GM18520 (cell line): Measurements from ENCODE around the gene BIRC7.
"Not testable (repeated sequence)": the region's sequence is repeated elsewhere in the genome, so short reads cannot be mapped to it uniquely, and the experiment has no call there.

Experiments
- ATAC-seq: cut with Tn5 transposase; IDR thresholded peaks from one replicate; pipeline ENCODE4 v1.9.1; 2021; ENCODE audit not compliant: unreplicated experiment

Gene BIRC7

GRCh38 chr20:63246490-63247288 is 11.0 kb downstream of the BIRC7 start:
- no peak for ATAC-seq

- no peak for ATAC-seq
Measured at GRCh38 chr20:63247671-63248228, 12.0 kb downstream of the BIRC7 start.

DNA sequence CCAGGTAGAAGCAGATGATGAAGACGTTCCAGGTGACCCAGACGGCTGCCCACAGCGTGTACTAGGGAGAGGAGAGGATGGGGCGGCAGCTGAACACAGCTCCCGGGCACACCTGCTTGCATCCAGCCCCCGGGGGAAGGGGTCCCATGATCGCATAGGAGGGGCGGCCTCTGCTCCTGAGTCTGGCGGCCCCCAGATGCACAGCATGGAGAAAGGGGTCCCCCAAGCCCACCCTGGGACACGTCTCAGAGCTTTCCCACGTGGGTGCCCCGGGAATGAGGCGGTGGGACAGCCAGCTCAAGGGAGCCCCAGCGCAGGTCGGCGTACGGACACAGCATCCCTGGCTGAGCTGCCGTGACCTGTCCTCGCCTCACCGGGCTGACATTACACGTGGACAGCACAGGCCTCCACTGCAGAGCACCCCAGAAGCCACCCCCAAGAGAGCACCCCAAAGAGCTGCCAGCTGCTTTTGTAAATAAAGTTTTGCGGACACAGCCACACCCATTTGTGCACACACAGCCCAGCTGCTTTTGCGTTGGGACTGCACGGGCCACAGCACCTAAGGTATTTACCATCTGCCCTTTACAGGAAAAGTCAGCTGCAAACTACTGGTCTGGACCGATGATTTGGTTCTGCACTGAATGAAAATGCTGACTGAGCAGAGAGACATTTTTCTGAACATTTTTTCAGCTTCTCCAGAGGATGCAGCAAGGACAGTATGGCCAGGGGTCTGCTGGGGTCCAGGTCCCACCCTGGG is 13.3 kb downstream of the BIRC7 start:
- ATAC-seq, result no peak

GRCh38 chr20:63249891-63250290 is 14.2 kb downstream of the BIRC7 start:
- no peak for ATAC-seq

DNA sequence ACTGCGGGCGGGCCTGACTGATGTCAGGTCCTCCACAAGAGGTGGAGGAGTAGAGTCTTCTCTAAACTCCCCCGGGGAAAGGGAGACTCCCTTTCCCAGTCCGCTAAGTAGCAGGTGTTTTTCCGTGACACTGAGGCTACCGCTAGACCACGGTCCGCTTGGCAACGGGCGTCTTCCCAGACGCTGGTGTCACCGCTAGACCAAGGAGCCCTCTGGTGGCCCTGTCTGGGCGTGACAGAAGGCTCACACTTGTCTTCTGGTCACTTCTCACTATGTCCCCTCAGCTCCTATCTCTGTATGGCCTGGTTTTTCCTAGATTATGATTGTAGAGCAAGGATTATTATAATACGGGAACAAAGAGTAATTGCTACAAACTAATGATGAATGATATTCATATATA is 15.6 kb downstream of the BIRC7 start:
- not testable (repeated sequence) for ATAC-seq

GRCh38 chr20:63252284-63252711 is 16.6 kb downstream of the BIRC7 start:
- no peak for ATAC-seq

- ATAC-seq, result no peak
Measured at GRCh38 chr20:63253065-63253437, 17.3 kb downstream of the BIRC7 start.

DNA sequence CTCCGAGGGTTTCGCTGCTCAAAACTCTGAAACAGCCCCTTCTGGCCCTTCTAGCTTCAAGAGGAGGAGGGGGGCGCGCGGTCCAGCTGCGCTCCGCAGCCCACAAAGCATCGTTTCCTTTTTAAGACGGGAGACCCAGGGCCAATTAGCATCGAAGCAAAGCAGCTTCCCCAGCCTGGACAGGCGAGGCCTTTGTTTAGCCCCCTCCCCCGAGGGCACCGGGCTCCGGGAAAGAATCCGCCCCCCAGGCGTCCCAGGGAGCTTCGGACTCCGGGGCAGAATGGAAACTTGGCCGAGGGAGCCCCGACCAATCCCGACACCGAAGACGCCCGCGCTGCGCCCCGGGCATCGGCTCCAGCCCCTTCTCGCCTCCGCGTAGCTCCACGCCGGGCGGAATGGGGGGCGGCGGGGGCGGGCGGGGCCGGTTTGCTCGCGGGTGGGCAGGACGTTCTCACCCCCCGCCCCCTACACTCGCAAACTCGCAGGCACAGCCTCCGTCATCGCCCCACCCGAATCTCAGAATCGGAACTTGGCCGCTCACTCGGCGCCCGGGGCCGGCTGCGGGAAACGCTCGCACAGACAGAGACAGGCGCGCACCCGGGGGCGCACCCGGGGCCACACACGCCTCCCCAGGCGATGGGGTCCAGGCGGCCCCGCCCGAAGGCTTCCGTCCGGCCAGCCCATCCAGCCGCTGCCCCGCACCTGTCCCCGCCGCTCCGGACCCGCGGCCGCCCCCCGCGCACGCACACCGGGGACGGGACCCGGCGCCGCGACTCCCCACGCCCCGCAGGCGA is 17.9 kb downstream of the BIRC7 start:
- no peak for ATAC-seq

DNA sequence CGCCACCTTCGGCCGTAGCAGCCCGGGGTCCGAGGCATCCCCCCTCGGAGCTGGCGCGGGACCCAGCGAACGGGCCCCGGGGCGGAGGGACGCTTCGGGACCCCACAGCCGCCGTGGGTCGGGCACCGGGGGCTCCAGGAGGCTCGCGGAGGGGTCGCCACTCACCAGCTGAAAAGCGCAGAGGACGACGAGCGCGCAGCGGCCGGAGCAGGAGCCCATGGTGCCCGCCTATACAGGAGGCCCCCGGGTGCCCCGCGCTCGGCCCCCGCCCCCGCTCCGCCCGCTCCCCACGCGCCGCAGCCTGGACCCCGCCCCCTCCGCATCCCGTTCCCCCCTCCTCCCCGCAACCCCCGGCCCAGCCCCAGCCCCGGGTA is 18.5 kb downstream of the BIRC7 start, which contains the start of gene NKAIN4:
NKAIN4 (minus strand) TSS at position 232 of the 374 bp plus-strand sequence; CDS start at position 219, 13 bp downstream.
- no peak for ATAC-seq

DNA sequence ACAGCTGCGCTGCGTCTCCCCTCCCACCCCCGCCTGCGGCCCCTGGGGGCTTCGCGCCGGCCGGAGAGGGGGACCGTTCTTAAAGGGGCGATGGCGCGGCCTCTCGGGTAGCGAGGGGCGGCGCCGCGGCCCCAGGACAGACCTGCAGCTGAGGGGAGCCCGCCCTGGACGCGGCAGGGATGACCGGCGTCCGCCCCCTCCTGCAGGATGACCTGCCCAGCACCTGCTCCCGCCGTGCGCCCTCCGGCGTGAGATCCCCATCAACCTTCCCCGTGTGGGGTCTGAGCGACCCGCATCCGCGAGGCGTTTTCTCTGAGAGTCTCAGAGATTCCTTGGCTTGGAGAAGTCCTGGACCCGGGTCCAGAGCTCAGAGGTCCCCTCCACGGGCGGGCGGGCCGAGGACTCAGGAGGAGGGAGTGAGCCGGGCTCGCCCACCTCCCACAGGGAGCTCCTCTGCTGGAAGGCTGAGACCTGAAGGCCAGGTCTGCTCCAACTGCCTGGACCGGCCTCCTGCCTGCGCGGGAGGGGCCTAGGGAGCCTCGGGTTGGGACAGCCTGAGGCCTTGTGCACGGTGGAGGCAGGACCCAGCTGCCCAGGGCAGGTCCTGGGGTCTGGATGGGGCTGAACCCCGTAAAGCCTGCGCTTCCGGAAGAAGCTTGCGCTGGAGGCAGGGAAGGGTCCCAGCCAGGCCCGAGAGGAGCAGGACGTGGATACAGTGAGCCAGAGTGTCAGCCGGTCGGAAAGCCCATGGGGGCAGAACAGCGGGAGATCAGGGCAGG is 19.1 kb downstream of the BIRC7 start:
- no peak for ATAC-seq

DNA sequence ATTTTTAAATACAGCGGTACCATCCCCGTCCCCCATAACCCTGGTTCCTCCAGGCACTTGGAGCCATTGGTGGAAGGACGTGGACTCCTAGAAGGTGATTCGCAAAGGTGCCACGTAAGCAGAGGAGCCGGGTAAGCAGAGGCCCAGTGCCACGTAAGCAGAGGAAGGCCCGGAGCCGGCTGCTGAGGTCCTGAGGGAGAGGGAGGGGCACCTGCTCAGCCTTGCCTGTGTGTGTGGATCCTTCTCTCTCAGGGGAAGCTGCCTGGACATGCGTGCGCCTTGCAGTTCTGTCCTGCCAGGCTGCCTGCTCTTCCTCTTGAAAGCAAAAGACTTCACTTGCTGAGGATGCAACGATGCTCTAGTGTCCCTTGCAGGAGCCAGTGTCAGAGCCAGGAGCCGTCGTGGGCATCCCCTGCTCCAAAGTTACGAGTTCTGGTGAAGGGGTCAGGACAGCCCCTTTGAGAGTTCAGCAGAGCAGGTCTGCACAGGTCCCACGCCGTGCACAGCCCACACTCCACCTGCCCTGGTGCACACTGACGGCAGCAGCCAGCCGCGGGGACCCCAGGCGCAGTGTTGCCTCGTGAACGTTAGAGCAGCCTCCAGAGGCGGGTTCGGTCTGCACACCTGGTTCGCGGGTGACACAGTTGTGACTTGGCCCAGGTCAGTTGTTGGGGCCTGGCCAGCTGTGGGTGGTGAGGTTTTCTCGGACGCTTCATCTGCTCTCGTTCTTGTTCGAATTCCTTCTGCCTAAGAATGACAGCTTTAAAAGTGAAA is 20.4 kb downstream of the BIRC7 start:
- no peak for ATAC-seq

- ATAC-seq, result no peak
Measured at GRCh38 chr20:63256954-63257353, 21.2 kb downstream of the BIRC7 start.

- no peak for ATAC-seq
Measured at GRCh38 chr20:63257629-63258028, 21.9 kb downstream of the BIRC7 start.

GRCh38 chr20:63258781-63259180 is 23.1 kb downstream of the BIRC7 start:
- ATAC-seq, result no peak

DNA sequence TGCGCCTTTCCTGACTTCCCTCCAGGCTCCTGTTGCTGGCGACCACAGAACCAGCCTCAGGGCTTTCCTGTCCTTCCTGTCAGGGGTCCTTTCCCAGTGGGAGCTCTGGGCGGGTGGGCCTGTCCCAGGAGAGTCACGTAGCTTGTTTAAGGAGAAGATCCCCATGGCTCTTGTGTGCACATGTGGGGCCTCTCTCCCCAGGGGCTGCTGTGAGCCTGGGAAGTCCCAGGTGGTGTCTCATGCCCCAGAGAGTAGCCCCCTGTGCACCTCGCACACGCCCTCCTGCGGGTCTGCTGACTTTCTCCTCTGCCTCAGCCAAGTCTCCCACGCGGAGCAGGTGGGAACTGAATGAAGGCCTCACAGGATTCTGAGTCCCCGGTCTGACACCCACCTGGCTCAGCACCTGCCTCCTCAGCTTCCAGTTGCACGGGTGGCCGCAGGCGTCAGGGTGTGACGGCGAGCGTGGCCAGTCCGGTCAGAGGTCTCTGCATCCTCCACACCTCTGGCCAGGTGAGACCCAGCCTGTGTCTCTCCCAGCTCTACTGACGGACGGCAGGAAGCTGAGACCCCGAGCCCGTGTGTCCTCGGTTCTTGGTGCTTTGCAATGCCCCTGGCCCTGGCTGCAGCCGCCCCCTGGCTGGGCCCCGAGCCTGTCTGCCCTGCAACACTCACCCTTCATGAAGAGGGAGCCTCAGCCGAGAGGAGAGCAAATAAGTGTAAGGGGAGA is 24.2 kb downstream of the BIRC7 start:
- ATAC-seq, result no peak

GRCh38 chr20:63260521-63260920 is 24.8 kb downstream of the BIRC7 start:
- ATAC-seq, result no peak

- ATAC-seq, result no peak
Measured at GRCh38 chr20:63261060-63261794, 25.5 kb downstream of the BIRC7 start.

DNA sequence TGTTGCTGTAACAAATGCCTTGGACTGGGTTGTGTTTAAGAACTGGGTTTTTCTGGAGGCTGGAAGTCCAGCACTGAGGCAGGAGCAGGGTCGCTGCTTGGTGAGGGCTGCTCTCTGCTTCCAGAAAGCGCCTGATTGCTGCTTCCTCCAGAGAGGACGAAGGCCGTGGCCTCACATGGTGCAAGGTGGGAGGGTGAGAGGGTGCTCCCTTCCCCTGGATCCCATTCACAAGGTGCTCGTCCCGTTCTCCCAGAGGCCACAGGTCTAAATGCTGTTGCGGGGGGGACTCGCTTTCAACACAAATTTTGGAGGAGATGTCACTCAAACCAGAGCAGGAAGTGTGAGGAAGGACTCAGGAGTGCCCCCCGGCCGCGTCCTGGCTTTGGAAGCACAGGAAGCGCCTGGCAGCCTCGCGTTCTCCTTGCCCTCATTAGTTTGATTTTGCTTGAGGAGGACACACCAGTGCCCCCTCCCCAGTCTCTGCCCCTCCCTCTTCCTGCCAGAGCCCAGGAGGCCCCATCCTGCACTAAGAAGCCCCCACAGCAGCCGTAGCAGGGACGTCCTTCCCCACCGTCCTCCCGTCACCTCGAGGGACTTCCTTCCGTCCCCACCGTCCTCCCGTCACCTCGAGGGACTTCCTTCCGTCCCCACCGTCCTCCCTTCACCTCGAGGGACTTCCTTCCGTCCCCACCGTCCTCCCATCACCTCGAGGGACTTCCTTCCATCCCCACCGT is 26.3 kb downstream of the BIRC7 start:
- ATAC-seq, result no peak
